HEK293 (cell line): Measurements from ENCODE around the gene MCTP1.

Experiments
- CTCF ChIA-PET: fragments of 350-600 bp; formaldehyde crosslinking; extraction: SDS; loops from one replicate; lab custom pipeline; 2021; ENCODE audit warnings: antibody characterized with exemption; lab: Yijun Ruan, JAX
- POLR2A ChIA-PET: fragments of 300-600 bp; formaldehyde crosslinking; extraction: SDS; loops from one replicate; lab custom pipeline; 2020; ENCODE audit warnings: antibody characterized with exemption, inconsistent platforms; lab: Yijun Ruan, JAX
- H3K27ac ChIP-seq: fragments of 200-500 bp; sonication (Bioruptor generic); 2 replicates; pipeline ENCODE4 v1.5.1; 2014; ENCODE audit warnings: low read depth, low read length, control low read depth, inconsistent platforms; ENCODE audit errors: extremely low read depth
- H3K36me3 ChIP-seq, 2 experiments: fragments of 200-500 bp in 1 of 2; sonication (Bioruptor generic) in 1 of 2; 1 replicate in 1 of 2; 2 replicates in 1 of 2; pipeline ENCODE4 v1.5.1; 2014 to 2017; ENCODE audit warnings: inconsistent platforms in 2 of 2, low read length in 2 of 2; ENCODE audit not compliant: control insufficient read depth in 2 of 2, insufficient read depth in 1 of 2
- H3K4me1 ChIP-seq: fragments of 200-500 bp; sonication (Bioruptor generic); 2 replicates; pipeline ENCODE4 v1.5.1; 2014; ENCODE audit warnings: mild to moderate bottlenecking, low read length, inconsistent platforms; ENCODE audit not compliant: control insufficient read depth, insufficient read depth
- H3K4me3 ChIP-seq: 2 replicates; pipeline ENCODE4 v1.5.1; 2011; ENCODE audit warnings: low read depth, mild to moderate bottlenecking, control low read depth, low read length, moderate library complexity
- H3K9me3 ChIP-seq: fragments of 200-500 bp; sonication (Bioruptor generic); 2 replicates; pipeline ENCODE4 v1.5.1; 2014; ENCODE audit warnings: low read depth, low read length, inconsistent platforms; ENCODE audit not compliant: control insufficient read depth, insufficient read depth
- ATF2 ChIP-seq: fragments of 450-650 bp; formaldehyde crosslinking; IDR thresholded peaks from 2 replicates; pipeline ENCODE4 v1.5.1; 2016; ENCODE audit warnings: missing biosample characterization, missing genetic modification characterization, low read depth
- GLI4 ChIP-seq: fragments of 450-650 bp; formaldehyde crosslinking; IDR thresholded peaks from 2 replicates; pipeline ENCODE4 v1.5.1; 2016; ENCODE audit warnings: missing biosample characterization, missing genetic modification characterization
- SP2 ChIP-seq: fragments of 450-650 bp; formaldehyde crosslinking; IDR thresholded peaks from 2 replicates; pipeline ENCODE4 v1.5.1; 2016; ENCODE audit warnings: missing biosample characterization, missing genetic modification characterization
- TCF7L2 ChIP-seq: IDR thresholded peaks from 2 replicates; pipeline ENCODE4 v1.6.1; 2011; ENCODE audit warnings: low read depth, mild to moderate bottlenecking, inconsistent platforms, low read length, moderate library complexity, borderline replicate concordance
- ZBTB21 ChIP-seq: fragments of 450-650 bp; formaldehyde crosslinking; IDR thresholded peaks from 2 replicates; pipeline ENCODE4 v1.5.1; 2017; ENCODE audit warnings: missing biosample characterization, missing genetic modification characterization
- ZBTB7A ChIP-seq: fragments of 450-650 bp; formaldehyde crosslinking; IDR thresholded peaks from 2 replicates; pipeline ENCODE4 v1.5.1; 2016; ENCODE audit warnings: low read depth, missing biosample characterization, missing genetic modification characterization
- ZFP3 ChIP-seq: fragments of 450-650 bp; formaldehyde crosslinking; IDR thresholded peaks from 2 replicates; pipeline ENCODE4 v1.5.1; 2016; ENCODE audit warnings: low read depth, missing biosample characterization, missing genetic modification characterization
- ZNF140 ChIP-seq: fragments of 450-650 bp; formaldehyde crosslinking; IDR thresholded peaks from 2 replicates; pipeline ENCODE4 v1.5.1; 2016; ENCODE audit warnings: missing biosample characterization, missing genetic modification characterization
- ZNF16 ChIP-seq: fragments of 450-650 bp; formaldehyde crosslinking; IDR thresholded peaks from 2 replicates; pipeline ENCODE4 v1.5.1; 2016; ENCODE audit warnings: low read depth, missing biosample characterization, missing genetic modification characterization
- ZNF18 ChIP-seq: fragments of 450-650 bp; formaldehyde crosslinking; IDR thresholded peaks from 2 replicates; pipeline ENCODE4 v1.5.1; 2016; ENCODE audit warnings: missing biosample characterization, missing genetic modification characterization
- ZNF324 ChIP-seq: fragments of 450-650 bp; formaldehyde crosslinking; IDR thresholded peaks from 2 replicates; pipeline ENCODE4 v1.5.1; 2016; ENCODE audit warnings: missing biosample characterization, missing genetic modification characterization
- ZNF341 ChIP-seq: fragments of 450-650 bp; formaldehyde crosslinking; IDR thresholded peaks from 2 replicates; pipeline ENCODE4; 2016; ENCODE audit warnings: low read depth, missing biosample characterization, missing genetic modification characterization
- ZNF404 ChIP-seq: fragments of 450-650 bp; formaldehyde crosslinking; IDR thresholded peaks from 2 replicates; pipeline ENCODE4 v1.5.1; 2017; ENCODE audit warnings: missing biosample characterization, missing genetic modification characterization
- ZNF416 ChIP-seq: fragments of 450-650 bp; formaldehyde crosslinking; IDR thresholded peaks from 2 replicates; pipeline ENCODE4 v1.5.1; 2016; ENCODE audit warnings: missing biosample characterization, missing genetic modification characterization
- ZNF544 ChIP-seq: fragments of 450-650 bp; formaldehyde crosslinking; IDR thresholded peaks from 2 replicates; pipeline ENCODE4 v1.5.0; 2017; ENCODE audit warnings: missing biosample characterization, missing genetic modification characterization
- ZNF596 ChIP-seq: fragments of 450-650 bp; IDR thresholded peaks from 2 replicates; pipeline ENCODE4 v1.5.0; 2018; ENCODE audit warnings: missing biosample characterization, mild to moderate bottlenecking, missing genetic modification characterization, moderate library complexity
- ZNF76 ChIP-seq: fragments of 450-650 bp; formaldehyde crosslinking; IDR thresholded peaks from 2 replicates; pipeline ENCODE4; 2016; ENCODE audit warnings: low read depth, missing biosample characterization, missing genetic modification characterization, borderline replicate concordance
- ZNF768 ChIP-seq: fragments of 450-650 bp; formaldehyde crosslinking; IDR thresholded peaks from 2 replicates; pipeline ENCODE4 v1.5.1; 2018; ENCODE audit warnings: missing biosample characterization, mild to moderate bottlenecking, missing genetic modification characterization
- ZNF837 ChIP-seq: fragments of 450-650 bp; formaldehyde crosslinking; IDR thresholded peaks from 2 replicates; pipeline ENCODE4 v1.5.1; 2016; ENCODE audit warnings: missing biosample characterization, missing genetic modification characterization
- TF ChIP-seq, protein P1 (sequence below): fragments of 450-650 bp; formaldehyde crosslinking; IDR thresholded peaks from 2 replicates; pipeline ENCODE4 v1.5.1; 2017; ENCODE audit warnings: missing biosample characterization, missing genetic modification characterization
- TF ChIP-seq, protein P2 (sequence below): fragments of 450-650 bp; formaldehyde crosslinking; IDR thresholded peaks from 2 replicates; pipeline ENCODE4 v1.5.1; 2016; ENCODE audit warnings: missing biosample characterization, missing genetic modification characterization
- TF ChIP-seq, protein P3 (sequence below): fragments of 450-650 bp; formaldehyde crosslinking; IDR thresholded peaks from 2 replicates; pipeline ENCODE4 v1.5.1; 2017; ENCODE audit warnings: missing biosample characterization, mild to moderate bottlenecking, missing genetic modification characterization, moderate library complexity

The MCTP1 gene

GRCh38 chr5:95045181-95045965 is 239.5 kb downstream of the MCTP1 start:
- Histone ChIP-seq H3K9me3 (no peaks in the 10 kb centered on the region), H3K4me1 (peaks cover 7% of the 10 kb centered on the region; the same call in 1 of the 2 replicates), H3K4me3 (no peak overlapping the region), H3K27ac (no peak overlapping the region), H3K36me3 (no peaks in the 10 kb centered on the region)
- ChIA-PET CTCF (no interaction called here), POLR2A (no interaction called here)
- TF ChIP-seq ATF2 (tag by site-specific recombination) (0 out of 2 replicates have a peak, but pooled peaks have one; percentile 34), ZFP3 (tag by site-specific recombination) (no peak)
- TF ChIP-seq, protein P1, sequence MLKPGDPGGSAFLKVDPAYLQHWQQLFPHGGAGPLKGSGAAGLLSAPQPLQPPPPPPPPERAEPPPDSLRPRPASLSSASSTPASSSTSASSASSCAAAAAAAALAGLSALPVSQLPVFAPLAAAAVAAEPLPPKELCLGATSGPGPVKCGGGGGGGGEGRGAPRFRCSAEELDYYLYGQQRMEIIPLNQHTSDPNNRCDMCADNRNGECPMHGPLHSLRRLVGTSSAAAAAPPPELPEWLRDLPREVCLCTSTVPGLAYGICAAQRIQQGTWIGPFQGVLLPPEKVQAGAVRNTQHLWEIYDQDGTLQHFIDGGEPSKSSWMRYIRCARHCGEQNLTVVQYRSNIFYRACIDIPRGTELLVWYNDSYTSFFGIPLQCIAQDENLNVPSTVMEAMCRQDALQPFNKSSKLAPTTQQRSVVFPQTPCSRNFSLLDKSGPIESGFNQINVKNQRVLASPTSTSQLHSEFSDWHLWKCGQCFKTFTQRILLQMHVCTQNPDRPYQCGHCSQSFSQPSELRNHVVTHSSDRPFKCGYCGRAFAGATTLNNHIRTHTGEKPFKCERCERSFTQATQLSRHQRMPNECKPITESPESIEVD, result no peak
- TF ChIP-seq, protein P2, sequence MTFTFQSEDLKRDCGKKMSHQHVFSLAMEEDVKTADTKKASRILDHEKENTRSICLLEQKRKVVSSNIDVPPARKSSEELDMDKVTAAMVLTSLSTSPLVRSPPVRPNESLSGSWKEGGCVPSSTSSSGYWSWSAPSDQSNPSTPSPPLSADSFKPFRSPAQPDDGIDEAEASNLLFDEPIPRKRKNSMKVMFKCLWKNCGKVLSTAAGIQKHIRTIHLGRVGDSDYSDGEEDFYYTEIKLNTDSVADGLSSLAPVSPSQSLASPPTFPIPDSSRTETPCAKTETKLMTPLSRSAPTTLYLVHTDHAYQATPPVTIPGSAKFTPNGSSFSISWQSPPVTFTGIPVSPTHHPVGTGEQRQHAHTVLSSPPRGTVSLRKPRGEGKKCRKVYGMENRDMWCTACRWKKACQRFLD, result no peak

DNA sequence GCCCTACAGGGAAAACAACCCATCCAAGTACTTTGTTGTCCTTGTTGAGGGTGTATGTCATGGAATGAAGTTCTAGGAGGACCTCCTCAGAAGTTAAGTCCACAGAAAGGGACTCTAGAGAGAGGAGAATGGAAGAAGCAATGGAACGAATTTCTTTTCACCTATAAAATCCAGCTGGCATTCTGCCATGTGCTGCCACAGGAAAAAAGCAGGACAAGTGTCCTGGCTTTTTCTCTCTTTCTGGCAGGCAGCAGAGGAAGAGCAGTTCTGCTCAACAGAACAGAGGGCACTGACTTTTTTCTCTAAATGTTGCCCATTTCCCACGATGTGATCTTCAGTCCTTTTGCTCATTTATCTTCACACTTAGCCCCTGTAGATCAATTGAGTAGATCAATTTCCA is 240.8 kb downstream of the MCTP1 start:
- POLR2A ChIA-PET, result no interaction called here

DNA sequence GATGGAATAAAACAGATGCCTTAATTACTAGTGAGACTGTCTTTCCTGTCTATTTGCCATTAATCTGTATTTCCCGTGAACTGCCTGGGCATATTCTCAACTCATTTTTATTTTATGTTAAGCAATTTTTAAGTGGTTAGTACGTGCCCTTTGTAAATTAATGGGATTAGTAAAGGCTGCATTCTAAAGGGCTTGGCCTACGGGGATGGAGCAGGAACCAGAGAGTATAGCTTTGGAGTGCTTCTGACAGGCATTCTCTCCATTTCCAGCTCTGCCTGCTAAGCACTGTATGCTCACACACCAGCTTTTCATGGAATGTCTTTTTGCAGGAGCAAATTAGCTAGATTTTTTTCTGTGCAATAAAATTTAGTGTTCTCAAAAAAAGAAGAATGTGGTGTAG is 241.2 kb downstream of the MCTP1 start:
- ChIA-PET CTCF (no interaction called here), POLR2A (no interaction called here)
- Histone ChIP-seq H3K27ac (no peak overlapping the region), H3K36me3 (no peaks in the 10 kb centered on the region), H3K4me3 (no peak overlapping the region), H3K9me3 (no peaks in the 10 kb centered on the region), H3K4me1 (peaks cover 7% of the 10 kb centered on the region; the same call in 1 of the 2 replicates)
- TF ChIP-seq ZBTB21 (tag by site-specific recombination), result no peak
- no peak for TF ChIP-seq ZNF416 (tag by site-specific recombination)
- no peak for TF ChIP-seq ZNF341 (tag by site-specific recombination)
- TF ChIP-seq ZNF140 (tag by site-specific recombination), result no peak
- no peak for TF ChIP-seq ZNF544 (tag by site-specific recombination)
- TF ChIP-seq GLI4, result no peak
- TF ChIP-seq SP2 (tag by site-specific recombination), result no peak
- no peak for TF ChIP-seq ZNF768 (tag by site-specific recombination)

More for the DNA sequence above, 240.8 kb downstream of the MCTP1 start:
- Histone ChIP-seq H3K9me3 (no peaks in the 10 kb centered on the region), H3K36me3 (no peaks in the 10 kb centered on the region), H3K27ac (no peak overlapping the region), H3K4me3 (no peak overlapping the region), H3K4me1 (peaks cover 7% of the 10 kb centered on the region; the same call in 1 of the 2 replicates)
- no peak for TF ChIP-seq ZNF324 (tag by site-specific recombination)
- TF ChIP-seq ZNF837 (tag by site-specific recombination), result no peak
- no peak for TF ChIP-seq ZNF18
- no peak for TF ChIP-seq ZNF76 (tag by site-specific recombination)
- no peak for TF ChIP-seq ZNF16 (tag by site-specific recombination)
- no peak for TF ChIP-seq ZNF404 (tag by site-specific recombination)
- TF ChIP-seq ZBTB7A (tag by site-specific recombination), result no peak
- TF ChIP-seq, protein P3, sequence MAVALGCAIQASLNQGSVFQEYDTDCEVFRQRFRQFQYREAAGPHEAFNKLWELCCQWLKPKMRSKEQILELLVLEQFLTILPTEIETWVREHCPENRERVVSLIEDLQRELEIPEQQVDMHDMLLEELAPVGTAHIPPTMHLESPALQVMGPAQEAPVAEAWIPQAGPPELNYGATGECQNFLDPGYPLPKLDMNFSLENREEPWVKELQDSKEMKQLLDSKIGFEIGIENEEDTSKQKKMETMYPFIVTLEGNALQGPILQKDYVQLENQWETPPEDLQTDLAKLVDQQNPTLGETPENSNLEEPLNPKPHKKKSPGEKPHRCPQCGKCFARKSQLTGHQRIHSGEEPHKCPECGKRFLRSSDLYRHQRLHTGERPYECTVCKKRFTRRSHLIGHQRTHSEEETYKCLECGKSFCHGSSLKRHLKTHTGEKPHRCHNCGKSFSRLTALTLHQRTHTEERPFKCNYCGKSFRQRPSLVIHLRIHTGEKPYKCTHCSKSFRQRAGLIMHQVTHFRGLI (tag by site-specific recombination), result no peak
- no peak for TF ChIP-seq TCF7L2
- TF ChIP-seq ZNF596, result no peak
- CTCF ChIA-PET, result no interaction called here
